ENCODE measurements around the gene ENG.
"Not testable (repeated sequence)": the region's sequence is repeated elsewhere in the genome, so short reads cannot be mapped to it uniquely, and the experiment has no call there.

The ENG gene

DNA sequence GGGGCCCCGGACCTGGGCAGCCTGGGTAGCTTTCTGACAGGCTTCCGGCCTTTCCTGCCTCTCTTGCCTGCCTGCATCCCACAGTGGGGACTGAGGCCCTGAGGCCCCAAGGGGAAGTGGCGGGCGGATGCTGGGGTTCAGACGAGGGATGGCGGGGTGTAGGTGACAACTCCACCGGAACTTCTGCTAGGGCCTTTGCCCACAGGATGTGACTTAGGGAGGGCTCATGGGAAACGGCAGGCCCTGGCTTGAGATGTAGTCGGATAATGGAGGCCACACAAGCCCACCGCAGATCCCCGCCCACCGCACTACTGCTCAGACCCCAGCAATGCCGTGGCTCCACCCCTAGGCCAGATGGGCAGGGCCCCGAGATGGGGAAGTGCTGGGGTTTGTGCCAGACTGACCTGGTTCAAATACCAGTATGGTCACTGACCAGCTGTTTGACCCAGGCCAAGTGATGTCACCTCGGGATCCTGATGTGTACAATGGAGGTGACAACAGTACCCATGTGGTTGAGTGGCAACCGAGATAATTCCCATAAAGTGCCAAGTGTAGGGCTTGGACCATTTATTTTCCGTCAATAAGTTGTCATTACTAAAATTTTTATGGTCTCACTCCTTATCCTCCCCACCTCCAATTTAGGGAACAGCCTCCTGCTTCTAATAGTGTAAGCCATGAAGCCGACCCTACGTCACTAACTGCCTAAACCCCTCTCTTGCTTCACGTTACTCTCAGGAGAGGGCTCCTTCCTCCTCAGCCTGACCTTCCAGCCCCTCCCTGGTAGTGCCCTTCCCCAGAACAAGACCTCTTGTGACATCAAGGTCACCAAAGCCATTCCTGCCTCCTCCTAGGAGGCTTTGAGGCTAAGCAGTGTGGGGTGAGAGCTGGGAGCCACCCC, 71.1 kb downstream of the ENG start:
- POLR2A ChIA-PET: no interaction called here

DNA sequence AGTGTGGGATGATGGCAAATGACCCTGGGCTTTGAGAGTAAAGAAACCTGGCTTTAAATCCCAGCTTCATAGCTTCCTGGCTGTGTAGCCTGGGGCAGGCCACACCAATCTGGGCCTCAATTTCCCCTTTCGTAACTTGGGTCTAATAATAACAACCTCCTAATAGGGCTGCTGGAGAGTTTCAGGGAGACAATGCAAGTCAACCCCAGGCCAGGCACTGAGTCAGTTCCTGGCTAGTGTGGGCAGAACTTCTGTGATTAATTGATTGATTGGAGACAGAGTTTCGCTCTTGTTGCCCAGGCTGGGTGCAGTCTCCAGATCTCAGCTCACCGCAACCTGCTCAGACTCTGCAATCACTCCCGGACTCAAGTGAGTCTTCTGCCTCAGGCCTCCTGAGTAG, 72.7 kb downstream of the ENG start:
- DNase-seq (ENCODE audit: extremely low spot score): no peak
- POLR2A ChIA-PET: interaction anchor here (0.5 to 0.6 kb wide), 2 partner anchors 136 to 980 kb away, joined by 3 read pairs; no protein-coding TSS in a partner anchor
- CTCF ChIA-PET: interaction anchor here (1.3 to 10.6 kb wide), 5 partner anchors 11 to 47 kb away, joined by 3 to 62 read pairs (median 14); partner anchors contain the start of gene TOR2A
- TF ChIP-seq, protein P1, sequence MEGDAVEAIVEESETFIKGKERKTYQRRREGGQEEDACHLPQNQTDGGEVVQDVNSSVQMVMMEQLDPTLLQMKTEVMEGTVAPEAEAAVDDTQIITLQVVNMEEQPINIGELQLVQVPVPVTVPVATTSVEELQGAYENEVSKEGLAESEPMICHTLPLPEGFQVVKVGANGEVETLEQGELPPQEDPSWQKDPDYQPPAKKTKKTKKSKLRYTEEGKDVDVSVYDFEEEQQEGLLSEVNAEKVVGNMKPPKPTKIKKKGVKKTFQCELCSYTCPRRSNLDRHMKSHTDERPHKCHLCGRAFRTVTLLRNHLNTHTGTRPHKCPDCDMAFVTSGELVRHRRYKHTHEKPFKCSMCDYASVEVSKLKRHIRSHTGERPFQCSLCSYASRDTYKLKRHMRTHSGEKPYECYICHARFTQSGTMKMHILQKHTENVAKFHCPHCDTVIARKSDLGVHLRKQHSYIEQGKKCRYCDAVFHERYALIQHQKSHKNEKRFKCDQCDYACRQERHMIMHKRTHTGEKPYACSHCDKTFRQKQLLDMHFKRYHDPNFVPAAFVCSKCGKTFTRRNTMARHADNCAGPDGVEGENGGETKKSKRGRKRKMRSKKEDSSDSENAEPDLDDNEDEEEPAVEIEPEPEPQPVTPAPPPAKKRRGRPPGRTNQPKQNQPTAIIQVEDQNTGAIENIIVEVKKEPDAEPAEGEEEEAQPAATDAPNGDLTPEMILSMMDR (IDR thresholded peaks at IDR 0.05; ENCODE audit: control extremely low read depth, extremely low read depth, low read depth, missing control alignments): no peak

More for the DNA sequence above, 71.1 kb downstream of the ENG start:
- TF ChIP-seq, protein P1 (IDR thresholded peaks at IDR 0.05; ENCODE audit: control extremely low read depth, extremely low read depth, low read depth, missing control alignments): no peak
- no peak for DNase-seq (ENCODE audit: extremely low spot score)
- CTCF ChIA-PET: interaction anchor here (0.8 to 10.6 kb wide), 16 partner anchors 8 to 266 kb away, joined by 3 to 62 read pairs (median 5); partner anchors contain the start of gene TOR2A

GRCh38 chr9:127780909-127781308, 73.5 kb downstream of the ENG start:
- POLR2A ChIA-PET; DNase-seq (ENCODE audit: extremely low spot score): not testable (repeated sequence)
- CTCF ChIA-PET: interaction anchor here (1.0 to 10.6 kb wide), 2 partner anchors 12 to 46 kb away, joined by 4 to 62 read pairs; partner anchors contain the start of gene TOR2A

GRCh38 chr9:127780126-127780885, 74.2 kb downstream of the ENG start:
- TF ChIP-seq, protein P1 (IDR thresholded peaks at IDR 0.05; ENCODE audit: control extremely low read depth, extremely low read depth, low read depth, missing control alignments): no peak
- ChIA-PET POLR2A (no interaction called here), CTCF (interaction anchor here (1.0 to 10.6 kb wide), 5 partner anchors 13 to 255 kb away, joined by 3 to 62 read pairs (median 6); partner anchors contain the start of gene TOR2A)
- no peak for DNase-seq (ENCODE audit: extremely low spot score)

- ChIA-PET POLR2A (interaction anchor here (1.0 kb wide), 1 partner anchor 23 kb away, joined by 3 read pairs; the partner anchor contains the start of gene FPGS), CTCF (interaction anchor here (0.9 to 10.6 kb wide), 7 partner anchors 10 to 256 kb away, joined by 3 to 62 read pairs (median 4); partner anchors contain the start of genes FPGS and TOR2A)
- TF ChIP-seq, protein P1 (IDR thresholded peaks at IDR 0.05; ENCODE audit: control extremely low read depth, extremely low read depth, low read depth, missing control alignments): no peak
- peak; percentile 64 for DNase-seq (ENCODE audit: extremely low spot score)
Measured at GRCh38 chr9:127779136-127779981, 75.1 kb downstream of the ENG start.
